ENCODE data around the gene KIFC1.

- TF ChIP-seq CTCF (IDR thresholded peaks at IDR 0.05), result no peak
- no peak for TF ChIP-seq POLR2A (IDR thresholded peaks at IDR 0.05)
Measured at GRCh38 chr6:33343953-33344611, 47.5 kb upstream of the KIFC1 start.
